Esophagus muscularis mucosa (tissue), 4 donors: ENCODE data around the gene ADORA2A. TPM values are rescaled to one million over a fixed set of nuclear protein-coding genes. Genes with fewer than 3 reads are reported as not detected.

Source experiments
- DNase-seq: peaks from one replicate; pipeline ENCODE4 v3.0.0-alpha.2; 2017; ENCODE audit errors: extremely low spot score
- H3K27ac ChIP-seq, 4 donors: fragments of 200-600 bp; sonication (generic); replicated peaks in 1 of 4; 1 replicate in 3 of 4; 2 replicates in 1 of 4; pipeline ENCODE4 v1.5.1; 2016 to 2019; ENCODE audit warnings: mild to moderate bottlenecking in 1 of 4
- H3K27me3 ChIP-seq, 4 donors: fragments of 200-600 bp; sonication (generic); one replicate each; pipeline versions ENCODE4 v1.5.1 to v1.6.0; 2016 to 2019
- H3K36me3 ChIP-seq, 4 donors: fragments of 200-600 bp; sonication (generic); one replicate each; pipeline ENCODE4 v1.5.1; 2016 to 2019
- H3K4me1 ChIP-seq, 4 donors: fragments of 200-600 bp; sonication (generic); one replicate each; pipeline ENCODE4 v1.5.1; 2016 to 2019
- H3K4me3 ChIP-seq, 4 donors: fragments of 200-600 bp; sonication (generic); 1 replicate in 2 of 4; 2 replicates in 2 of 4; pipeline ENCODE4 v1.5.1; 2016 to 2019; ENCODE audit warnings: mild to moderate bottlenecking in 4 of 4, moderate library complexity in 1 of 4
- H3K9me3 ChIP-seq, 4 donors: fragments of 200-600 bp; sonication (generic); 1 replicate in 3 of 4; 2 replicates in 1 of 4; pipeline ENCODE4 v1.5.1; 2016 to 2019
- EP300 ChIP-seq: sonication (generic); formaldehyde crosslinking; IDR thresholded peaks from one replicate; pipeline ENCODE4 v1.6.1; 2017; ENCODE audit warnings: antibody characterized with exemption
- POLR2A ChIP-seq: fragments of 450-650 bp; IDR thresholded peaks from one replicate; pipeline ENCODE4 v1.6.1; 2017; ENCODE audit warnings: antibody characterized with exemption, moderate library complexity, mild to moderate bottlenecking, low read depth
- POLR2AphosphoS5 ChIP-seq, 2 donors: sonication (generic); formaldehyde crosslinking; IDR thresholded peaks; one replicate each; pipeline ENCODE4 v1.6.1; 2017; ENCODE audit warnings: antibody characterized with exemption in 2 of 2
- WGBS: methylation state at CpG from one replicate; pipeline ENCODE4 v1.1.5; 2018; 5-methylcytosine and 5-hydroxymethylcytosine counted together
- intact Hi-C: fragments of 100-400 bp; cut with DNase I; formaldehyde crosslinking; loops from one replicate; pipeline ENCODE4 v1.15.1; 2023
- total RNA-seq, 4 donors: library from RNA; depleted of rRNA; stranded (reverse); fragments of >200 nt; gene quantifications; one replicate each; pipeline versions ENCODE4 v1.1.0 to v1.2.1, GENCODE V29; 2016
- TF ChIP-seq, protein P1 (sequence below), 3 experiments: fragments of 200-600 bp in 2 of 3; fragments of 450-650 bp in 1 of 3; sonication (generic) in 2 of 3; IDR thresholded peaks; one replicate each; pipeline ENCODE4 v1.5.1; 2017 to 2019; ENCODE audit warnings: antibody characterized with exemption in 3 of 3, mild to moderate bottlenecking in 2 of 3, moderate library complexity in 1 of 3

The ADORA2A gene
- total RNA-seq, 4 donors from 2014 or later = 3.3 to 7.5 (median 4.5) TPM

DNA sequence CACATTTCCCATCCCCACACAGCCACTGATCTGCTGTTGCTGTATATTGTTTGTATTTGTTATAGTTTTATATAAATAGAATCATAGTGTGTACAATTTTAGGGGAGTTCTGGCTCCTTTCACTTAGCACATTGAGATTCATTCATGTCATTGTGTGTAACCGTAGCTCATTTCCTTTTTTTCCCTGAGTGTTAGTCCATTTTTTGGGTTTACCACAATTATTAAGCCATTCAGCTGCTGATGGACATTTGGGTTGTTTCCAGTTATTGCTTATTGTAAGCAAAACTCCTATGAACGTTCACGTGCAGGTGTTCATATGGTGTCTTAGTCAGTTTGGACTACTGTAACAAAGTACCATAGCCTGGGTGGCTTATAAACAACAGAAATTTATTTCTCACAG, 33.6 kb upstream of the ADORA2A start:
- TF ChIP-seq, protein P1, sequence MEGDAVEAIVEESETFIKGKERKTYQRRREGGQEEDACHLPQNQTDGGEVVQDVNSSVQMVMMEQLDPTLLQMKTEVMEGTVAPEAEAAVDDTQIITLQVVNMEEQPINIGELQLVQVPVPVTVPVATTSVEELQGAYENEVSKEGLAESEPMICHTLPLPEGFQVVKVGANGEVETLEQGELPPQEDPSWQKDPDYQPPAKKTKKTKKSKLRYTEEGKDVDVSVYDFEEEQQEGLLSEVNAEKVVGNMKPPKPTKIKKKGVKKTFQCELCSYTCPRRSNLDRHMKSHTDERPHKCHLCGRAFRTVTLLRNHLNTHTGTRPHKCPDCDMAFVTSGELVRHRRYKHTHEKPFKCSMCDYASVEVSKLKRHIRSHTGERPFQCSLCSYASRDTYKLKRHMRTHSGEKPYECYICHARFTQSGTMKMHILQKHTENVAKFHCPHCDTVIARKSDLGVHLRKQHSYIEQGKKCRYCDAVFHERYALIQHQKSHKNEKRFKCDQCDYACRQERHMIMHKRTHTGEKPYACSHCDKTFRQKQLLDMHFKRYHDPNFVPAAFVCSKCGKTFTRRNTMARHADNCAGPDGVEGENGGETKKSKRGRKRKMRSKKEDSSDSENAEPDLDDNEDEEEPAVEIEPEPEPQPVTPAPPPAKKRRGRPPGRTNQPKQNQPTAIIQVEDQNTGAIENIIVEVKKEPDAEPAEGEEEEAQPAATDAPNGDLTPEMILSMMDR (IDR thresholded peaks at IDR 0.05) = no peak
- no peak for TF ChIP-seq EP300
- no peak for TF ChIP-seq POLR2AphosphoS5 (IDR thresholded peaks at IDR 0.05)
- TF ChIP-seq POLR2A = no peak
- H3K4me1 ChIP-seq = peaks cover 32 to 44% (median 38%) of the 10 kb centered on the region in 4 donors

DNA sequence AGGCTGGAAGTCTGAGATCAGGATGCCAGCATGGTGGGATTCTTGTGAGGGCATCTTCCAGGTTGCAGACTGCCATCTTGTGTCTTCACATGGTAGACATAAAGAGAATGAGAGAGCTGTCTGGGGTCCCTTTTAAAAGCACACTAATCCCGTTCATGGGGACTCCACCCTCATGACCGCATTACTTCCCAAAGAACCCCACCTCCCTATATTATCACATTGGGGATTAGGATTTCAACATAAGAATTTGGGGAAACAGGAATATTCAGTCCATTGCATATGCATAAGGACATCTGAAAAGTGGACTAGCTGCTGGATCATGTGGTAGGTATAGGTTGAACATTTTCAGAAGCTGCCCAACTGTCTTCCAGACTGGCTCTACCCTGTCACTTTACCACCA, 33.1 kb upstream of the ADORA2A start:
- Histone ChIP-seq H3K27ac (no peak overlapping the region), H3K9me3 (no peaks in the 10 kb centered on the region), H3K4me1 (peaks cover 32 to 42% (median 36%) of the 10 kb centered on the region in 4 donors), H3K27me3 (no peaks in the 10 kb centered on the region), H3K4me3 (no peak overlapping the region), H3K36me3 (peaks cover 14 to 45% (median 28%) of the 10 kb centered on the region in 4 donors)
- DNase-seq = no peak
- intact Hi-C loops = no loop called here
- no peak for TF ChIP-seq EP300
- TF ChIP-seq POLR2AphosphoS5 (IDR thresholded peaks at IDR 0.05) = no peak
- no peak for TF ChIP-seq POLR2A
- TF ChIP-seq, protein P1 (IDR thresholded peaks at IDR 0.05) = no peak
- WGBS = 96% methylated on average over 2 of the region's 2 CpGs

More for the DNA sequence above, 33.6 kb upstream of the ADORA2A start:
- Histone ChIP-seq H3K36me3 (peaks cover 14 to 42% (median 27%) of the 10 kb centered on the region in 4 donors), H3K9me3 (no peaks in the 10 kb centered on the region), H3K27me3 (no peaks in the 10 kb centered on the region), H3K4me3 (no peak overlapping the region), H3K27ac (no peak overlapping the region)
- no peak for DNase-seq
- WGBS = 69% methylated on average over 3 of the region's 3 CpGs
- intact Hi-C loops = no loop called here

DNA sequence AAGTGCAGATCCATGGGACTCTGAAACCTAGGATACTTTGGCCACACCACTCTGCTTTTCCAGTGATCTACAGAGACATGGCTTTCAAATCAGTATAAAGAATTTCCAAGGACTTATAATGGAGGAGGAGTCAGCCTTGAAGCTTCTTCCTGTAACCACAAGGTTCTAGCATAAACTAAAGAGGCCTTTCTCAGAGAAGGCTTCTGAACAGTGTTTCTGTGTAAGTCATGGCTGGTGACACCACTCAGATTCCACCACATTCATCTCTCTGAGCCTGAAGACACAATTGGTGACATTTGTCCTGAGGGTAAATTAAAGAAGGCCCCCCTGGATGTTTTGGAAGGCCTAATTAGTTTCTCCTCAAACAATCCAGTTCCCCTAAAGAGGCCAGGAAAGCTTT, 29.0 kb upstream of the ADORA2A start:
- Histone ChIP-seq H3K27me3 (no peaks in the 10 kb centered on the region), H3K36me3 (peaks cover 14 to 48% (median 28%) of the 10 kb centered on the region in 4 donors), H3K9me3 (no peaks in the 10 kb centered on the region), H3K27ac (no peak overlapping the region), H3K4me1 (peaks cover 30 to 38% (median 33%) of the 10 kb centered on the region in 4 donors), H3K4me3 (no peak overlapping the region)
- DNase-seq = no peak
- no peak for TF ChIP-seq EP300
- TF ChIP-seq POLR2AphosphoS5 (IDR thresholded peaks at IDR 0.05) = no peak
- TF ChIP-seq, protein P1 (IDR thresholded peaks at IDR 0.05) = no peak
- no peak for TF ChIP-seq POLR2A
- intact Hi-C loops = no loop called here

DNA sequence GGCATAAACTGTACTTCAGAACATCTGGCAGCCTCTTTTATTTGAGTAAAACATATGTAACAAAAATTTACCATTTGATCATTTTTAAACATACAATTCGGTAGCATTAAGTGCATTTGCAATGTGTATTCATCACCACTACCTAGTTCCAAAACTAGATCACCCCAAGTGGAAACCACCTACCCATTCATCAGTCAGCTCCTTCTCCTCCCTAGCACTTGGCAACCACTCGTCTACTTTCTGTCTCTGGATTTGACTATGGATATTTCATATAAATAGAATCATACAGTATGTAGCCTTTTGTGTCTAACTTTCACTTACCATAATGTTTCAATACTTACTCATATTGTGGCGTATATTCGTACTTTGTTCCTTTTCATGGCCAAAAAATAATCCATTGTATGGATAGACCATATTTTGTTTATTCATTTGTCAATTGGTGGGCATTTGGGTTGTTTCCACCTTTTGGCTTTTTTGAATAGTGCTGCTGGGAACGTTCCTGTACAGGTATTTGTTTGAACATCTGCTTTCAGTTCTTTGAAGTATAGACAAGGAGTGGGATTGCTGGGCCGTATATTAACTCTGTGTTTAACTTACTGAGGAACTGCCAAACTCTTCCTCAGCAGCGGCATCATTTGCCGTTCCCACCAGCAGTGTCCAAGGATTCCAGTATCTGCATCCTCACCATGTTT, 27.2 kb upstream of the ADORA2A start:
- 79% methylated on average over 8 of the region's 8 CpGs for WGBS
- no peak for TF ChIP-seq POLR2A
- TF ChIP-seq, protein P1 (IDR thresholded peaks at IDR 0.05) = no peak
- no peak for TF ChIP-seq POLR2AphosphoS5 (IDR thresholded peaks at IDR 0.05)
- TF ChIP-seq EP300 = no peak
- intact Hi-C loops = no loop called here
- Histone ChIP-seq H3K36me3 (peaks cover 14 to 57% (median 33%) of the 10 kb centered on the region in 4 donors), H3K9me3 (no peaks in the 10 kb centered on the region), H3K4me1 (peaks cover 40 to 46% (median 42%) of the 10 kb centered on the region in 4 donors), H3K27ac (peak overlapping the region in 2 of 4 donors; percentile 10 to 42), H3K27me3 (no peaks in the 10 kb centered on the region), H3K4me3 (no peak overlapping the region)
- DNase-seq = no peak
